Mesendoderm (in vitro differentiated cells): ENCODE measurements around the gene FARP2.

Source experiments
- DNase-seq: peaks from one replicate; pipeline ENCODE4 v3.0.0; 2013
- H2AK5ac ChIP-seq: 2 replicates; pipeline ENCODE4 v1.6.1; 2013; ENCODE audit warnings: low read length, inconsistent platforms
- H2BK120ac ChIP-seq: 2 replicates; pipeline ENCODE4 v1.6.1; 2013; ENCODE audit warnings: low read depth, mild to moderate bottlenecking, low read length, moderate library complexity, mixed read lengths
- H2BK15ac ChIP-seq: replicated peaks from 2 replicates; pipeline ENCODE4 v1.6.1; 2013; ENCODE audit warnings: low read depth, mild to moderate bottlenecking, moderate library complexity
- H2BK5ac ChIP-seq: 2 replicates; pipeline ENCODE4 v1.6.1; 2013; ENCODE audit warnings: low read length, inconsistent platforms
- H3K18ac ChIP-seq: 2 replicates; pipeline ENCODE4 v1.6.1; 2013; ENCODE audit warnings: mild to moderate bottlenecking, low read length, mixed read lengths
- H3K23ac ChIP-seq: one replicate; pipeline ENCODE4 v1.6.1; 2013; ENCODE audit warnings: low read length
- H3K27ac ChIP-seq: 2 replicates; pipeline ENCODE4 v1.5.1; 2013; ENCODE audit warnings: low read depth, mild to moderate bottlenecking, inconsistent platforms, low read length, moderate library complexity
- H3K27me3 ChIP-seq: 2 replicates; pipeline ENCODE4 v1.6.1; 2013; ENCODE audit warnings: low read length, control low read depth, mild to moderate bottlenecking, inconsistent platforms; ENCODE audit not compliant: insufficient read depth, poor library complexity
- H3K36me3 ChIP-seq: 2 replicates; pipeline ENCODE4 v1.6.1; 2013; ENCODE audit warnings: low read length, inconsistent platforms; ENCODE audit not compliant: control insufficient read depth, insufficient read depth
- H3K4ac ChIP-seq: one replicate; pipeline ENCODE4 v1.6.1; 2013; ENCODE audit warnings: low read depth, mild to moderate bottlenecking, low read length, moderate library complexity
- H3K4me1 ChIP-seq: 2 replicates; pipeline ENCODE4 v1.6.1; 2013; ENCODE audit warnings: low read depth, low read length, inconsistent platforms; ENCODE audit not compliant: control insufficient read depth
- H3K4me2 ChIP-seq: 2 replicates; pipeline ENCODE4 v1.6.1; 2013; ENCODE audit warnings: low read length
- H3K4me3 ChIP-seq: 2 replicates; pipeline ENCODE4 v1.5.1; 2013; ENCODE audit warnings: mild to moderate bottlenecking, low read length
- H3K56ac ChIP-seq: one replicate; pipeline ENCODE4 v1.6.1; 2013; ENCODE audit warnings: low read length
- H3K79me1 ChIP-seq: 2 replicates; pipeline ENCODE4 v1.6.1; 2013; ENCODE audit warnings: low read length, inconsistent platforms
- H3K79me2 ChIP-seq: 2 replicates; pipeline ENCODE4 v1.6.1; 2013; ENCODE audit warnings: mild to moderate bottlenecking, low read length; ENCODE audit not compliant: control insufficient read depth, insufficient read depth
- H3K9ac ChIP-seq: 2 replicates; pipeline ENCODE4 v1.6.1; 2013; ENCODE audit warnings: low read length, inconsistent platforms
- H4K5ac ChIP-seq: one replicate; pipeline ENCODE4 v1.6.1; 2013; ENCODE audit warnings: low read length
- H4K8ac ChIP-seq: one replicate; pipeline ENCODE4 v1.6.1; 2013; ENCODE audit warnings: low read depth, mild to moderate bottlenecking, control low read depth, low read length, moderate library complexity
- WGBS: extraction: QIAGEN DNeasy Blood & Tissue Kit; methylation state at CpG from one replicate; pipeline ENCODE4 v1.1.7; 2013; ENCODE audit warnings: low lambda C conversion rate, missing lambda C conversion rate; ENCODE audit not compliant: insufficient coverage; ENCODE audit errors: extremely low coverage; 5-methylcytosine and 5-hydroxymethylcytosine counted together

The FARP2 gene

GRCh38 chr2:241501551-241501950 is 145.5 kb downstream of the FARP2 start:
- DNase-seq = no peak
- Histone ChIP-seq H3K79me2 (peaks cover 40% of the 10 kb centered on the region), H3K4me3 (no peak overlapping the region), H4K5ac (no peak overlapping the region), H3K4ac (no peak overlapping the region), H3K79me1 (peaks cover 33% of the 10 kb centered on the region), H3K18ac (no peak overlapping the region), H3K9ac (no peak overlapping the region), H2BK5ac (no peak overlapping the region), H3K36me3 (peaks cover 18% of the 10 kb centered on the region), H3K4me2 (no peak overlapping the region), H2BK15ac (no peak overlapping the region), H4K8ac (no peak overlapping the region), H2BK120ac (no peak overlapping the region), H3K56ac (no peak overlapping the region), H3K23ac (no peak overlapping the region), H3K27me3 (no peaks in the 10 kb centered on the region), H2AK5ac (no peak overlapping the region), H3K27ac (no peak overlapping the region), H3K4me1 (no peaks in the 10 kb centered on the region)
- WGBS = no CpG with 5 or more reads among the region's 17 CpGs

- H3K4me2 ChIP-seq = no peak overlapping the region
- no peak overlapping the region for H3K4me3 ChIP-seq
- peaks cover 14% of the 10 kb centered on the region for H3K36me3 ChIP-seq
- no peak overlapping the region for H3K4ac ChIP-seq
- H3K56ac ChIP-seq = no peak overlapping the region
- no peak overlapping the region for H4K8ac ChIP-seq
- H2BK120ac ChIP-seq = no peak overlapping the region
- no CpG with 5 or more reads among the region's 11 CpGs for WGBS
- H2AK5ac ChIP-seq = no peak overlapping the region
- no peak overlapping the region for H3K18ac ChIP-seq
- no peak overlapping the region for H4K5ac ChIP-seq
- no peak overlapping the region for H2BK5ac ChIP-seq
- no peak overlapping the region for H3K27ac ChIP-seq
- no peak overlapping the region for H3K9ac ChIP-seq
- H3K23ac ChIP-seq = no peak overlapping the region
- no peaks in the 10 kb centered on the region for H3K27me3 ChIP-seq
- H3K4me1 ChIP-seq = no peaks in the 10 kb centered on the region
- H2BK15ac ChIP-seq = no peak overlapping the region
- peaks cover 47% of the 10 kb centered on the region for H3K79me2 ChIP-seq
- DNase-seq = no peak
- peaks cover 36% of the 10 kb centered on the region for H3K79me1 ChIP-seq
Measured at GRCh38 chr2:241502281-241502680, 146.2 kb downstream of the FARP2 start.

GRCh38 chr2:241503776-241504392 is 147.8 kb downstream of the FARP2 start:
- no peak overlapping the region for H3K23ac ChIP-seq
- no peak overlapping the region for H2BK5ac ChIP-seq
- no peak overlapping the region for H4K8ac ChIP-seq
- H4K5ac ChIP-seq = no peak overlapping the region
- H2AK5ac ChIP-seq = no peak overlapping the region
- no peak overlapping the region for H2BK15ac ChIP-seq
- no peak for DNase-seq
- H3K79me2 ChIP-seq = peaks cover 54% of the 10 kb centered on the region
- no peak overlapping the region for H3K27ac ChIP-seq
- H3K9ac ChIP-seq = no peak overlapping the region
- H3K4ac ChIP-seq = no peak overlapping the region
- H3K27me3 ChIP-seq = no peaks in the 10 kb centered on the region
- peaks cover 42% of the 10 kb centered on the region for H3K79me1 ChIP-seq
- H3K56ac ChIP-seq = no peak overlapping the region
- H3K4me3 ChIP-seq = no peak overlapping the region
- H3K18ac ChIP-seq = no peak overlapping the region
- WGBS = no CpG with 5 or more reads among the region's 12 CpGs
- H3K4me1 ChIP-seq = no peaks in the 10 kb centered on the region
- peaks cover 11% of the 10 kb centered on the region for H3K36me3 ChIP-seq
- no peak overlapping the region for H3K4me2 ChIP-seq
- no peak overlapping the region for H2BK120ac ChIP-seq

GRCh38 chr2:241505086-241505780 is 149.1 kb downstream of the FARP2 start:
- peaks cover 54% of the 10 kb centered on the region for H3K79me2 ChIP-seq
- no peak overlapping the region for H3K4ac ChIP-seq

GRCh38 chr2:241505781-241506201 is 149.7 kb downstream of the FARP2 start:
- Histone ChIP-seq H3K4me1 (peaks cover 2% of the 10 kb centered on the region), H4K5ac (no peak overlapping the region), H4K8ac (no peak overlapping the region), H3K23ac (no peak overlapping the region), H2BK5ac (no peak overlapping the region), H3K27ac (no peak overlapping the region), H2AK5ac (no peak overlapping the region), H3K4me2 (no peak overlapping the region), H3K4ac (no peak overlapping the region), H3K9ac (no peak overlapping the region), H3K18ac (no peak overlapping the region), H2BK120ac (no peak overlapping the region), H3K79me2 (peaks cover 51% of the 10 kb centered on the region), H3K4me3 (no peak overlapping the region), H3K36me3 (peaks cover 6% of the 10 kb centered on the region), H2BK15ac (no peak overlapping the region), H3K56ac (no peak overlapping the region), H3K79me1 (peaks cover 35% of the 10 kb centered on the region), H3K27me3 (no peaks in the 10 kb centered on the region)
- DNase-seq = no peak
- no CpG with 5 or more reads among the region's 7 CpGs for WGBS

More at GRCh38 chr2:241505086-241505780, 149.1 kb downstream of the FARP2 start:
- peaks cover 6% of the 10 kb centered on the region for H3K36me3 ChIP-seq
- no peak overlapping the region for H2BK5ac ChIP-seq
- no peak overlapping the region for H3K9ac ChIP-seq
- H2BK120ac ChIP-seq = no peak overlapping the region
- no peak overlapping the region for H3K27ac ChIP-seq
- WGBS = no CpG with 5 or more reads among the region's 15 CpGs
- no peak overlapping the region for H3K18ac ChIP-seq
- no peaks in the 10 kb centered on the region for H3K27me3 ChIP-seq
- no peak overlapping the region for H3K56ac ChIP-seq
- no peak overlapping the region for H2BK15ac ChIP-seq
- H2AK5ac ChIP-seq = no peak overlapping the region
- no peak overlapping the region for H4K5ac ChIP-seq
- no peak overlapping the region for H3K23ac ChIP-seq
- no peak overlapping the region for H3K4me2 ChIP-seq
- H3K4me3 ChIP-seq = no peak overlapping the region
- H3K79me1 ChIP-seq = peaks cover 41% of the 10 kb centered on the region
- H4K8ac ChIP-seq = no peak overlapping the region
- no peak for DNase-seq
- H3K4me1 ChIP-seq = peaks cover 2% of the 10 kb centered on the region
